ENCODE data around the gene SMPD3.

The SMPD3 gene

DNA sequence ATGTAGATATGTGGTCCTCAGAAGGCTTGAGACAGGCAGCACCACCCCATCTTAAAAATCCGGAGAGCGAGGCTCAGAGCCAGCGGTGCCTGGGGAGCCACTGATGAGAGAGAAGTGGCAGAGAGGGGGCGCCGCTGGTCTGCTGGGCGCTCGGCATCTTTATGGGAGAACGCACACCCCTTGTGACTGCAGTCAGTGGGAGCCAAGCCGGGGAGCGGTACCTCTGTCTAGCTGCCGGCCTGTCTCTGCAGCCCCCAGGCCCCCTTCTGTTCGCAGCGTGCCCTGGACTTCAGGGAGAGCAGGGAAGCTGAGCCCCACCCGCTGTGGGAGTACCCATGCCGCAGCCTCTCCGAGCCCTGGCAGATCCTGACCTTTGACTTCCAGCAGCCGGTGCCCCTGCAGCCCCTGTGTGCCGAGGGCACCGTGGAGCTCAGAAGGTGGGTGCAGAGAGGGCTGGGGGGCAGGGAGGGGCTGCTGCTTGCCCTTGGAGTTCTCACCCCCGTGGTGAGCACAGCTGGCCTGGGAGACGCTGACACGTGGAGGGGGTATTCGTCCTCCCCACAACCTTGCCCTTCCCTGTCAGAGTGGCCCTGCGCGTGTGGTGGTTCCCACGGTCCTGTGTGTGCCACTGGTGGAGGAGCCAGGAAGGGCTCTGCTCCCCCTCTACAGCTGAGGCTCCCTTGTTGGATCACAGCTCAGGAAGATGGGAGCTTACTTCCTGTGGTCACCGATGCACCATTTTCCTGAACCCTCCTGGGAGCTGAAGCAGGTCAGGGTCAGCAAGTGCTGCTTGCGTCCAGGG, 92.7 kb downstream of the SMPD3 start:
- DNase-seq (ENCODE audit: low read depth) = no peak

DNA sequence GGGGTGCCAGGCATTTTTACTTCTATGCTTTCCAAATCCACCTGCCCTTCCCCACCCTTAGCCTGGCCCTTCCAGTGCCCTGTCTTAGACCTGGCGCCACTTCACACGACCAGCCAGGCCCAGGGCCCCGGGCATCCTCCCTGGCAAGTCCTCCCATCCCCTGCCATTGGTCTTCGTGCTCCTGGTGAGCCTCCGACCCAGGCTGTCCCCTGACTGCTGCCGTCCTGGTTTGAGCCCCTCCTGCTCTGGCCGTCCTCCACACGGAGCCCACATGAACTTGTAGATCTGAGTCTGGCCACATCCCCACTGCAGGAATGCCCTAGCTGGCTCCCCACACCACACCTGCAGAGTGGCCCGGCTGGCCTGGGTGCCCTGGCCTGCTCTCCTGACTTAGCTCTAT, 93.5 kb downstream of the SMPD3 start:
- DNase-seq (ENCODE audit: low read depth) = no peak

DNA sequence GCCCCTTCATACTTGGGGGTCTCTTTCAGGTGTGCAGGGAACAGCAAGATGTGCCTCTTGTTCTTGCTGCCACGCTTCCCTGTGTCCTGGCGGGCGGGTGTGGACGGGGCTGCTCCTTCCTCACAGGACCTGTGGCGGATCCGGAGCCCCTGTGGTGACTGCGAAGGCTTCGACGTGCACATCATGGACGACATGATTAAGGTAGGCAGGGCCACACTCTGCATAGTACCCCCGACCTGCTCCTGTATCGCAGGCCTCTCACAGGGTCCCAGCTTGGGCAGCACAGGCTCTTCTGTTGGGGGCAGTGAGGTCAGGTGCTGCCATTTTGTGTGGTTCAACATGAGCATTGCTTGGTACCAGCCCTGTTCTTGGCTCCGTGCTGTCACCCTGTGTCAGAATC, 94.9 kb downstream of the SMPD3 start:
- DNase-seq (ENCODE audit: low read depth) = no peak

DNA sequence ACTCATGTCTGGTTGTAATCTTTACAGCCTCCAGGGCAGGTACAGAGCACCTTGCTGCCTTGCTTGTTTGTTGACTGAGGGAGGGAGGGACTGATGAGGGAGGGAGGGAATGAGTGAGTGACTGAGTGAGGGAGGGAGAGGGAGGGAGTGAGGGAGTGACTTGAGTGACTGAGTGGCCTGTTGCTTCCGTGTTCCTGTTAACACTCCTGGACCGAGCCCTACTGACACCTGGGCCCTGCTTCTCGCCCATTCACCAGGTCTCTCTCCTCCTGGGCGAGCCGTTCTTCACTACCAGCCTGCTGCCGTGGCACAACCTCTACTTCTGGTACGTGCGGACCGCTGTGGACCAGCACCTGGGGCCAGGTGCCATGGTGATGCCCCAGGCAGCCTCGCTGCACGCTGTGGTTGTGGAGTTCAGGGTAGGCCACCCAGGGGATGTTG, 96.3 kb downstream of the SMPD3 start:
- no peak for DNase-seq (ENCODE audit: low read depth)

DNA sequence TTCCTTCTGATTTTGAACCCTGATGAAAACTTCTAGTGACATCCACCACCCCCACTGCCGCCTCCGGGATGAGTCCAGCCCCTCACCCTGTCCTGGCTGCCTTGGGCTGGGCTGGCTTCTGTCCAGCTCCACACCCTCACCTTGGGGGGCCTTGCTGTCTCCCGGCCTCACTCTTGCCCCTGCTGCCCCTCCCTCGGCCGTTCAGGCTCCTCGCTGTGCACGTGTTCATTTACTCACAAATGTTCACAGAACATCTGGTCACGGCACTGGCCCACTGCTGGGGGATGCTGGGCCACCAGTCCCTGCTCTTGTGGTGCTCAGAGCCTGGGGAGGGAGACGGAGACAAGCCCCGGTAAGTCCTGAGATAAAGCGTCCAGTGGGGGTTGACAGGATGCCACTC, 96.8 kb downstream of the SMPD3 start:
- DNase-seq (ENCODE audit: low read depth) = no peak

DNA sequence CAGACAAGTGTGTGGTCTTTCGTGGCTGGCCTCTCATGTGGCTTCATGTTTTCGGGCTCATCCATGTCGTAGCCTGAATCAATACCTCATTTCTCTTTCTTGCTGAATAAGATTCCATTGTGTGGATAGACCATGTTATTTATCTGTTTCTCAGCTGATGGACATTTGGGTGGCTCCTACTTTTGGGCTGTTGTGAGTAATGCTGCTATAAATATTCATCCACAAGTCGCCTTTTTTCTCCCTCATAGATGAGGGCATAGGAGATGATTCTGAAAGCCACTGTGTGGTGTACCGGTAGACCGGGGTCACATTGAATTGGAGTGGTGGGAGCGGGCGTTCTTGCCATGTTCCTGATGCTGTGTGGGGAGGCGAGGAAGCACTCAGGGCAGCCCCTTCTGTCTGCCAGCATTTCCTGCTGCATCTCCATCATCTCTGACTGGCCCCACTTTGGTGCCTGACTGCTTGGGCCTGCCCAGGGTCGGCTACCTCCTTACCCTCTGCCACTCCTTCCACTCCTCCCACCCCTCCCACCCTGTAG, 97.4 kb downstream of the SMPD3 start:
- no peak for DNase-seq (ENCODE audit: low read depth)

DNA sequence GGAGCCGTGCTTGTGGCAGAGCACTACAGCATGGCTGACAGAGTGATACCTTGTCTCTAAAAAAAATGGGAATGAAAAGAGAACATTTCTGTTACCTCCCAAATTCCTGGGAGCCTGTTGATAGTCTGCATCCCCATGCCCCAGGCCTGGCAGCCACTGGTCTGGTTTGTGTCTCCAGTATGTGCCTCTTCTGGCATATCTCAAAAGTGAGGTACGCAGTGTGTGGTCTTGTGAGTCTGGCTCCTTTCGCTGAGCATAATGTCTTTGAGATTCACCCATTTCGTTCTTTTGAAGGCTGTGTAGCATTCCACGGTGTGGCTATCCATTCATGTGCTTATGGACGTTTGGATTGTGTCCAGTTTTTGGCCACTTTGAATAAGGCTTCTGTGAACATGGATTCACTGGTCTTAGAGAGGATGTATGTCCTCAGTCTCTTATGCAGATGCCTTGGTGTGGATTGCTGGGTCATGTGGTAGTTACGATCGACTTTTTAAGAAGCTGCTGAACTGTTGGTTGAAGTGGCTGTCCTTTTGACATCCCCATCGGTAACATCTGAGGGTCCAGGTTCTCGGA, 98.4 kb downstream of the SMPD3 start:
- no peak for DNase-seq (ENCODE audit: low read depth)

DNA sequence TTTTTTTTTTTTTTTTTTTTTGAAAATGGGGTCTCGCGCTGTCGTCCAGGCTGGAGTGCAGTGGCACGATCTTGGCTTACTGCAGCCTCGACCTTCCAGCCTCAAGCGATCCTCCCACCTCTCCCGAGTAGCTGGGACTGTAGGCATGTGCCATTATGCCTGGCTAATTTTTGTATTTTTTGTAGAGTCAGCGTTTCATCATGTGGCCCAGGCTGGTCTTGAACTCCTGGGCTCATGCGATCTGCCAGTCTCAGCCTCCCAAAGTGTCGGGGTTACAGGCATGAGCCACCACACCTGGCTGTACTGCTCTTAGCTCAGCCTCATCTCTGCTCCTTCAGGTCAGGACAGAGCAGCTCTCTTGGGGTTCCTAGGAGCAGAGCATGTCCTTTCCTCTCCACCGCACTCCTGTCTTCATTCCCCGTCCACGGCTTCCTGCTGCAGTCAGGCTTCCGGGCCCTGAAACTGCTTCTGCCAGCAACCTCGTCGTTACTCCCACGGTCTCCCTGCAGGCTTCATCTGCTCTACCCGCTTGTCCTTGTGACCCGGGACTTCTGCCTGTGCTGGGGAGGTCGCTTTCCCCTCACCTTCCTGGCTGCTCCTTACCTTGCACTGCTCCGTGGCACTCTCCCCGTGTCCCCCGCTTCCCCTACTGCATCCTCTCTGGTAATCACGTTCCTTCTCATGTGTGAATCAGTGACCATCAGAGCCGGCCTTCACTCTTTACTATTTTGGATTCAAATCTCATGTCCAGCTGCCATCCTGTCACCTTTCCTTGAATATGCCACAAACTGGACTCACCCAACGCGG, 99.5 kb downstream of the SMPD3 start:
- DNase-seq (ENCODE audit: low read depth) = no peak

DNA sequence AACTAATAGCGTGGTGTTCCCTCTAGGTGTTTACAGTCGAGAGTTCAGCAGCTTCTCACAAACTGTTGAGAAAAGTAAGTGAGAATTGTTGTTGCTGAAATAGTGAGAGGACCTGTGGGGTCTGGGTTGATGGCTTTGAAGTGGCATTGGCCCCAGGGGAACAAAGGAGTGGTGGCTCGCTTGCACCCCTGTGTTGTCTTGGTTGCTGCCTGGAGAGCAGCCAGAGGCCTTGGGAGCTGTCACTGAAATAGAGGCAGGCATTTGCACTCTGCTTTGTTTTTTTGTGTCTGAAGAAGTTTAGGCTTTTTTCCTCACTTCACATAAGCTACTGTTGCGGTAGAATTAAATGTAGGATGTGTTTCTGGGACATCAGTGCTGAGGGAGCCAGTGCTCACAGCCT, 100.7 kb downstream of the SMPD3 start:
- DNase-seq (ENCODE audit: low read depth) = no peak

DNA sequence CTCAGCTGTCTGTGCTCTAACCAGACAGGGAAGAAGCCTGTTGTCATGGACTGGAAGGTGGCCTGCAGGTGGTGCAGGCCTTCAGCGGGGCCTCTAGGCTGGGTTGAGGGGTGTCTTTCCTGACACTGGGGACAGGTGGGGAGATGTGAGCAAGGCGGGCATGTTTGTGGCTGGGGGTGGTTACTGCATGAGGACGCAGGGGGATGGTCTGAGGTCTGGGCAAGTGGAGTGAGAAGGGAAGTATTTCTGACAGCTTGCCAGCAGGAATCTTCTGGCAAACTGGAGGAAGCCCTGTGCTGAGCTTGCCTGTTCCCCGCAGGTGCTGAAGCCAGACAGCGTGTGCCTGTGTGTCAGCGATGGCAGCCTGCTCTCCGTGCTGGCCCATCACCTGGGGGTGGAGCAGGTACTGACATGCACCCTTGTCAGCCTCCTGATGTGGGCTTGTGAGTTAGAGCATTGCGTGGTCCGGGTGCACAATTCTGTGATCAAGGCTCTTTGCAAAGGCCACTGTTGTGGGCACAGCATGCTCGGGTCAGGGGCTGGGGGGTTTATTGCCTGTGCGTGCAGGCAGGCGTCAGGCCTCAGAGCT, 101.3 kb downstream of the SMPD3 start:
- no peak for DNase-seq (ENCODE audit: low read depth)

DNA sequence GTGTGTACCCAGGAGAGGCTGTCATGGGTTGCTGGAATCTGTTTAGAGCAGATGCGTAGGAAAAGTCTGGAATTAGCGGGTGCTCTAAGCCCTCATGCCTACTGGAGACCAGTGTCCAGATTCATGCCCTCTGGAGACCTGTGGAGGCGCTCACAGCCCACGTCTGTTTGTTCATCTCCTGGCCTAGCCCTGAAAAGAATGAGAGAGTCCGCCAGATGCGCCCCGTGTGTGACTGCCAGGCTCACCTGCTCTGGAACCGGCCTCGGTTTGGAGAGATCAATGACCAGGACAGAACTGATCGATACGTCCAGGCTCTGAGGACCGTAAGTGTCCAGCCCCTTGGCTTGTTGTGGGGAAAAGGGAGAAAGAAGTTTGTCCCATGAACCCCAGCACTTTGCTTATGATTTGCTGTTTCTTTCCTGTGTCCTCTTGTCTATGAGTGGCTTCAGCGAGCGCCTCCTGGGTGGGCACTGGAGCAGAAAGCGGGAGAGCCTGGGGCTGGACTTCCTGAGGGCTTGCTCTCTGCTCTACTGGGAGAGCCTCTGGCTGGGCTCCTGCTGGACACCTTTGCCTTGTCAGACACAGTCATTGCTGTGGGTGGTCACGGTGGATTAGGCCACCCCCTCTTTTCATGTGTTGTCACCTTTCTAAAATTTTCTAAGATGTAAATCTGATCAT, 102.2 kb downstream of the SMPD3 start:
- no peak for DNase-seq (ENCODE audit: low read depth)

DNA sequence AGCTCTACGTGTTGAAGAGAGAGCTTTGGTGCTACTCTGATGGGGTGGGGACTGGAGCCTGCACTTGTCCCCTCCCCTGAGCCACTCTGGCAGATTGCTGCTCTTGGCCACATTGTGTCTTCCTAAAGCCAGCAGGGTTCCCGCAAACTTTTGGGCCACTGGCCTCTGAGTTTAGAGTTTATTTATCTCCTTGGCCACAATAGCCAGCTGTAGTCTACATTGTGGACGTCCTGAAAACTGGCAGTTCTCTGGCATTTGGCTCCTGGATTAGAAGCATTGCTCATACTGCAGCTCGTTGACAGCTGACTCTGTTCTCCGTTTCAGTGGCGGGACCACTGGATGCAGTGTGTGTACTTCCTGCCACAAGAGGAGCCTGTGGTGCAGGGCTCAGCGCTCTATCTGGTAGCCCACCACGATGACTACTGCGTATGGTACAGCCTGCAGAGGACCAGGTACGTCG, 102.9 kb downstream of the SMPD3 start:
- DNase-seq (ENCODE audit: low read depth) = no peak

DNA sequence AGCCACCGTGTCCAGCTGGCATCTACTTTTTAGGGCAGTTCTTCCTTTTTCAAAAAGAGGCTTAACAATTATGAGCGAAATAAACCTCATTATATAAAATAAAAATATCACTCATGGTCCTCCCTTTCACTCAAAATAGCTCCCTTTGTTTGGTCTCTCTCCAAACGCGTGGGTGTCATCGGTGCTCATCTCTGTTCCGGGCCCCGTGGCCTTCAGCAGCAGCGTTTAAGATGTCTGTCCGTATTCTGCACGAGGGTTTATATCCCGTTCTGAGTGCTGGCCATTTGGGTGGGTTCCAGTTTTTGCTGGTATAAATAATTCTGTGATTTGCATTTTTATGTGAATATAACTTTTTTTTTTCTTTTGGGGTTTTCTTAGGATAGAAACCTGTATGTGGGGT, 104.1 kb downstream of the SMPD3 start:
- DNase-seq (ENCODE audit: low read depth) = no peak

DNA sequence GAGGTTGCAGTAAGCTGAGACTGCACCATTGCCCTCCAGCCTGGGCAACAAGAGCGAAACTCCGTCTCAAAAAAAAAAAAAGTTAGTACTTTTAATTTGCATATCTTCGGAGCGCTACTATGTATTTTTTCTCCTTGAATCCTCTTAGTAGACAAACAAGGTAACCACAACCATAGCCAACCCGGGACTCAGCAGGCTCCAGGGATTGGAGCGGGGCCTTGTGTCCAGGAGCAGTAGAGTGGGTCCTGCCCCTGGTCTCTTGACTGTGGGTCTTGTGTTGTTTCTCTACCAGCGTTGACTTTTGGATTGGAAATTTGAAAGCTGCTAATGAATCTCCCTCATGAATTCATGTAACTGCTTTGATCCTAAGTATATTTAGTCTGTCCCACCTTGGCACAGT, 105.2 kb downstream of the SMPD3 start:
- no peak for DNase-seq (ENCODE audit: low read depth)

DNA sequence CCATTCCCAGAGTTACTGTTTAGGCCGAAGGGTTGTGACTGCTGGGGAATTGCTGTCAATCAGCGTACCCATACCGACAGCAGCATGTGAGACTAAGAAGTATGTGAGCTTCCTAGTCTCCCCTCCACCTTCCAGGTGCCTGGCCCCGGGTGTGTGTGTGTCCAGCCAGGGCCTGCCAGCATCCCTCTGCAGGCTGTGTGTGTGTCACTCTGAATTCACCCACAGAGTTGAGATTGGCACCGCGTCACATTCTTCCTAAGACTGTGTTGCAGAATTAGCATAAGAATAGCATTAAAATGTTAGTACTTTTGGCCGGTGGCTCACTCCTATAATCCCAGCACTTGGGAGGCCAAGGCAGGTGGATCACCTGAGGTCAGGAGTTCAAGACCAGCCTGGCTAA, 105.7 kb downstream of the SMPD3 start:
- DNase-seq (ENCODE audit: low read depth) = no peak

DNA sequence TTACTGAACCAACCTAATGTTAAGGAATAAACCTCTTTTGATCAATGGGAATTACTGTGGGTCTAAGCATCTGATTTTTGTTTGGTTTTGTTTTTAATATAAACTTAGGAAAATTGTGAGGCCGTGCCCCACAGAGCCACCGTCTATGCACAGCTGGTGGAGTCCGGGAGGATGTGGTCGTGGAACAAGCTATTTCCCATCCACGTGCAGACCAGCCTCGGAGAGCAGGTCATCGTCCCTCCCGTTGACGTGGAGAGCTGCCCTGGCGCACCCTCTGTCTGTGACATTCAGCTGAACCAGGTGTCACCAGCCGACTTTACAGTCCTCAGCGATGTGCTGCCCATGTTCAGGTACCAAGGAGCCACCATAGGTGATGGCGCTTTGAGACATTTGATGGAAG, 109.1 kb downstream of the SMPD3 start:
- DNase-seq (ENCODE audit: low read depth) = no peak

DNA sequence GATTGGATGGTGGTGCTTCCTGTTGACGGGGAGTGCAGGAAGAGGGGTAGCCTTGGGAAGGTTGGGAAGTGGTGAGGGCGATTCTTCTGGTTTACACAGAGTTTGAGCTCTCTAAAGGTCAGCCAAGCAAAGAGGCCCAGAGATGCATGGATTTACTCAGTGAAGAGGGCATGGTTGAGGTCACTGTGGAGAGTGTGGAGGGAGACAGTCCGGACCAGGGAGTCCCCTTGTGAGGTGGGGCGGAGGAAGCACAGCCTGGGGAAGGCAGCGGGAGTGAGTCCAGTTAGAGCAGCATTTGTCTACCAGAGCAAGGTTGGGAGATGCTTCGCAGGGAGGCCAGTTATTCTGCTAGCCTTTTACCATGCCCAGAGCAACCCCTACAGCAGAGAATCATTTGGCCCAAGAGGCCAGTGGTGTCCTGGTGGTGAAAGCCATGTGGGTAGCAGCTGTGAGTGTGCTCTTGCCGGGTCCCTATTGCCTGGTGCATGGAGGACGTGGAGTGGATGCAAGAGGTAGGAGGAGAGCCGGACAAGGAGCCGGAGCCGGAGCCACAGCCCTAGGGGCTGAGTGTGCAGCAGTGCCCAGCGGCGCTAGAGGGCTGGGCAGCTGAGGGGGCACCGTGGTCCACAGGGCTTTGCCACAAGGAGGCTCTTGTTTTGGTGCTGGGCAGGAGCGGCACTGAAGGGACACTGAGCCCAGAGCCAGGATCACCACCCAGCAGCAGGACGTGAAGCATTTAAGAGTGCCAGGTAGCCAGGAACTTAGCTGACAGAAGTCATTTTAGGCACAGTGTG, 109.8 kb downstream of the SMPD3 start:
- no peak for DNase-seq (ENCODE audit: low read depth)

DNA sequence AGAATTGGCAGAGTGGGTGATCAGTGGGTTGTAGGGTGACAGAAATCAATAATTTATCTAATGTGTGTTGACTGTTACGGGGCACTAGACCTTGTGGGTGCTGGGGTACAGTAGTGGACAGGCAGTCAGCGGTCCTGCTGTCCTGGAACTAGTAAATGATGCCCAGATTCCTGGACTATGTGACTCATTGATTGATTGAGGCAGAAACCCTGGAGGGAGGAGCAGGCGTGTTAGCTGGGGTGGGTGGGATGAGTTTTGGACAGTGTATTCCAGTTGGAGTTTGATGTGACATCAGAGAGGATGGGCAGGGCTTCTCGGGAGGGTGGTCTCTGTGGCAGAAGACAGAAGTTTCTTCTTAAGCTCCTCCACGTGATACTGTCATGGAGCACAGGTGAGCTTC, 113.1 kb downstream of the SMPD3 start:
- DNase-seq (ENCODE audit: low read depth) = no peak

DNA sequence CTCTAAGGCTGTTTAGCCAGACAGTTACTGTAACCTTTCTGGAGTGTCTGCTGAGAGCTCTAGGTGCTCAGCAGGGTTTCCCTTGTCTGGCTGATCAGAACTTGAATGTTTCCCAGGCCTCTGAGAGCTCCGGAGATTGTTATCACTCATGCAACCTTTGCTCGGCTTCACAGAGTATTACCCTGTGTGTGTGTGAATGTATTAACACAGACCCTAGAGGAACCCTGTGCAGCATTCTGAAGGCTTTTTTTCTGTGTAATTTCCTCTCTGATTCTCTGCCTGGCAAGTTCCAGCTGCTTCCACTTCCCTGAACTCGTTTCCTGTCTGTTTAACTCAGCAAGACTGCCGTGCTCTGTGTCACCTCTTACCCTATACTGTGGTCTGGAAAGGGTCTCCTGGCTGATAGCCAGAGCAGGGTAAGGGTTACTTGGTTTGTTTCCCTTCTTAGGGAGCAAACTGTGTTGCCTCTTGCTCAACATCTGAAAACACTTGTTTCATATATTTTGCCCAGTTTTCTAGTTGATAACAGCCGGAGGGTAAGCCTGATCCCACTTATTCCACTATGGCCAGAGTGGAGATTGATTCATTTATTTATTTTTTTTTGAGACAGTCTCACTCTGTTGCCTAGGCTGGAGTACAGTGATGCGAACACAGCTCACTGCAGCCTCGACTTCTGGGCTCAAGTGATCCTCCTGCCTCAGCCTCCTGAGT, 115.7 kb downstream of the SMPD3 start:
- no peak for DNase-seq (ENCODE audit: low read depth)

DNA sequence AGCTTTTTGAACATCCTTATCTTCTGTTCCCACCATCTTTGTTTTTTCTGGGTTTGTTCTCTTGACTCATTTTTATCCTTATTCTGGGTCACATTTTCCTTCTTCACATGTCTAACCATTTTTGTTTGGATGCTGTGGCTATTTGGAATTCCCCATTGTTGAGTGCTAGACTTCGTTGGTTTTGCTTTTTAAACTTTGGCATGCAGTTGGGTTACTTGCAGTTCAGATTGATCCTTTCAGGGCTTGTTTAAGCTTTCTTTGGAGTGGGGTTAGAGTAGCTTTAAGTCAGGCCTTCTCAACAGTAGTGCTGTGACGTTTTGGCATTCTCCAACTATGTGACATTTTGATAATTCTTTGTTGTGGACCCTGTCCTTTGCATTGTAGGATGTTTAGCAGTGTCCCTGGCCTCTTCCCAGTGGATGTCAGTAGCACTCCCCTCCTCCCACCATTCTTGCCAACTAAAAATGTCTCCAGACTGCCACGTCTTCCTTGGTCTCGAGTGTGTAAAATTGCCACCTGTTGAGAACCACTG, 116.4 kb downstream of the SMPD3 start:
- no peak for DNase-seq (ENCODE audit: low read depth)
